Endothelial cell of umbilical vein (primary cell): ENCODE measurements around the gene EIF2B2. TPM values are rescaled to one million over a fixed set of nuclear protein-coding genes. Genes with fewer than 3 reads are reported as not detected.

ENCODE experiments used
- BruUV-seq: library from RNA; stranded (reverse); fragments of 400-500 nt; replicated peaks from 2 replicates; lab custom pipeline; 2021; lab: Mats Ljungman, UMichigan
- CTCF ChIA-PET: fragments of 300-600, 350-600 bp; sonication (Branson Sonifier 250); formaldehyde crosslinking; loops from one replicate; lab custom pipeline; 2021; ENCODE audit warnings: antibody characterized with exemption, inconsistent platforms; lab: Charles Lee
- POLR2A ChIA-PET: fragments of 300-600, 350-600 bp; sonication (Branson Sonifier 250); formaldehyde crosslinking; loops from one replicate; lab custom pipeline; 2021; ENCODE audit warnings: antibody characterized with exemption, inconsistent platforms; lab: Charles Lee
- DNase-seq: peaks from one replicate; pipeline ENCODE4 v3.0.0-alpha.2; 2011; ENCODE audit warnings: low read depth, low spot score
- FAIRE-seq: peaks from 2 replicates; lab custom pipeline; 2011; peaks lifted over from hg19 to GRCh38; lab: Jason Lieb, UNC
- H2AFZ ChIP-seq: 2 replicates; pipeline ENCODE4 v1.6.0; 2012; ENCODE audit warnings: low read depth, low read length, control low read depth, inconsistent platforms
- H3K27ac ChIP-seq: 2 replicates; pipeline ENCODE4 v1.5.1; 2011; ENCODE audit warnings: low read depth, mild to moderate bottlenecking, control low read depth, low read length, moderate library complexity; ENCODE audit not compliant: insufficient read depth
- H3K27me3 ChIP-seq, 2 experiments: 2 replicates each; pipeline versions ENCODE4 v1.6.0 to v1.6.1; 2011; ENCODE audit warnings: low read length in 2 of 2, mixed read lengths in 1 of 2; ENCODE audit not compliant: control insufficient read depth in 2 of 2, insufficient read depth in 2 of 2
- H3K36me3 ChIP-seq, 2 experiments: 2 replicates in 1 of 2; 3 replicates in 1 of 2; pipeline ENCODE4 v1.5.1; 2011; ENCODE audit warnings: low read length in 2 of 2, mild to moderate bottlenecking in 1 of 2, moderate library complexity in 1 of 2; ENCODE audit not compliant: control insufficient read depth in 2 of 2, insufficient read depth in 2 of 2; ENCODE audit errors: extremely low read depth in 1 of 2
- H3K4me1 ChIP-seq: 3 replicates; pipeline ENCODE4 v1.5.1; 2011; ENCODE audit warnings: mild to moderate bottlenecking, low read length; ENCODE audit not compliant: control insufficient read depth, insufficient read depth; ENCODE audit errors: extremely low read depth
- H3K4me2 ChIP-seq: 2 replicates; pipeline ENCODE4 v1.6.1; 2011; ENCODE audit warnings: low read length, control low read depth, mixed read lengths; ENCODE audit not compliant: insufficient read depth
- H3K4me3 ChIP-seq, 3 experiments: fragments of 200-600 bp in 1 of 3; sonication (generic), shearing (Covaris generic) in 1 of 3; replicated peaks in 1 of 3; 2 replicates each; pipeline ENCODE4 v1.5.1; 2011 to 2016; ENCODE audit warnings: control low read depth in 3 of 3, low read length in 3 of 3, mild to moderate bottlenecking in 2 of 3, inconsistent platforms in 1 of 3, low read depth in 1 of 3, moderate library complexity in 1 of 3; ENCODE audit not compliant: insufficient read depth in 1 of 3
- H3K79me2 ChIP-seq: 2 replicates; pipeline ENCODE4 v1.6.0; 2012; ENCODE audit warnings: low read length, inconsistent platforms; ENCODE audit not compliant: control insufficient read depth, insufficient read depth
- H3K9ac ChIP-seq: replicated peaks from 2 replicates; pipeline ENCODE3; 2011; ENCODE audit warnings: low read length, control low read depth; ENCODE audit not compliant: insufficient read depth; ENCODE audit errors: extremely low read depth
- H3K9me1 ChIP-seq: replicated peaks from 3 replicates; pipeline ENCODE4 v1.6.0; 2011; ENCODE audit warnings: mild to moderate bottlenecking, low read length; ENCODE audit not compliant: control insufficient read depth, insufficient read depth; ENCODE audit errors: extremely low read depth
- H3K9me3 ChIP-seq: replicated peaks from 2 replicates; pipeline ENCODE4 v1.5.1; 2012; ENCODE audit warnings: low read length, inconsistent platforms; ENCODE audit not compliant: control insufficient read depth, insufficient read depth
- H4K20me1 ChIP-seq: replicated peaks from 2 replicates; pipeline ENCODE3; 2011; ENCODE audit warnings: mild to moderate bottlenecking, low read length; ENCODE audit not compliant: control insufficient read depth, insufficient read depth; ENCODE audit errors: extremely low read depth
- CTCF ChIP-seq, 2 donors: IDR thresholded peaks; 1 replicate in 1 of 2; 2 replicates in 1 of 2; pipeline ENCODE4 v1.5.1; 2011; ENCODE audit warnings: low read length in 2 of 2, mild to moderate bottlenecking in 2 of 2, moderate library complexity in 2 of 2, control low read depth in 1 of 2, inconsistent platforms in 1 of 2, low read depth in 1 of 2; ENCODE audit not compliant: insufficient read depth in 1 of 2; ENCODE audit errors: extremely low read depth in 1 of 2
- EZH2 ChIP-seq: IDR thresholded peaks from 2 replicates; pipeline ENCODE4 v1.6.1; 2012; ENCODE audit warnings: borderline replicate concordance, low read depth, mild to moderate bottlenecking, moderate library complexity, low read length, inconsistent platforms; ENCODE audit not compliant: severe bottlenecking
- FOS ChIP-seq: IDR thresholded peaks from 2 replicates; pipeline ENCODE4 v1.6.1; 2011; ENCODE audit warnings: mild to moderate bottlenecking, low read length, moderate library complexity, borderline replicate concordance; ENCODE audit not compliant: insufficient read depth
- GATA2 ChIP-seq: IDR thresholded peaks from 2 replicates; pipeline ENCODE4 v1.7.0; 2011; ENCODE audit warnings: low read depth, mild to moderate bottlenecking, moderate library complexity, mixed read lengths, low read length; ENCODE audit not compliant: insufficient read length, insufficient read depth
- JUN ChIP-seq: IDR thresholded peaks from 2 replicates; pipeline ENCODE4 v1.6.1; 2011; ENCODE audit warnings: borderline replicate concordance, low read depth; ENCODE audit not compliant: insufficient read length, insufficient read depth
- MAX ChIP-seq: IDR thresholded peaks from 2 replicates; pipeline ENCODE4 v1.6.1; 2011; ENCODE audit not compliant: insufficient read depth, insufficient read length
- MYC ChIP-seq: IDR thresholded peaks from one replicate; pipeline ENCODE4 v1.6.1; 2011; ENCODE audit warnings: mild to moderate bottlenecking, low read depth, low read length
- POLR2A ChIP-seq: IDR thresholded peaks from 2 replicates; pipeline ENCODE4 v1.6.1; 2012; ENCODE audit warnings: low read depth, mild to moderate bottlenecking, control low read depth, low read length
- POLR2AphosphoS5 ChIP-seq: IDR thresholded peaks from 2 replicates; pipeline ENCODE4 v1.6.1; 2012; ENCODE audit warnings: low read depth, mild to moderate bottlenecking, control low read depth, low read length, moderate library complexity; ENCODE audit not compliant: insufficient read depth
- dilution Hi-C: fragments of 300-500 bp; cut with MboI; formaldehyde crosslinking; loops from one replicate; pipeline ENCODE4 v1.15.0; 2019; ENCODE audit warnings: low sequenced_read_pairs; ENCODE audit not compliant: extremely low pct_ligation_motif_present
- intact Hi-C: fragments of 100-400 bp; cut with micrococcal nuclease; formaldehyde crosslinking; loops from one replicate; pipeline ENCODE4 v1.10.0; 2022
- polyA plus RNA-seq, 4 experiments: library from polyadenylated mRNA; depleted of rRNA in 3 of 4; stranded (reverse) in 3 of 4; unstranded in 1 of 4; fragments of >200 nt; gene quantifications; 2 replicates each; pipeline versions ENCODE4 v1.2.1 to v1.2.3, GENCODE V29; 2011 to 2012; ENCODE audit warnings: missing spikeins in 1 of 4
- total RNA-seq: library from RNA; stranded (reverse); gene quantifications from 2 replicates; pipeline ENCODE4 v1.2.3, GENCODE V29; 2021

Gene EIF2B2
- total and polyA plus RNA-seq, 2 donors (not counting 3 experiments of a cell fraction or from before 2014, with no cell fraction given): 97.0 to 143 TPM

DNA sequence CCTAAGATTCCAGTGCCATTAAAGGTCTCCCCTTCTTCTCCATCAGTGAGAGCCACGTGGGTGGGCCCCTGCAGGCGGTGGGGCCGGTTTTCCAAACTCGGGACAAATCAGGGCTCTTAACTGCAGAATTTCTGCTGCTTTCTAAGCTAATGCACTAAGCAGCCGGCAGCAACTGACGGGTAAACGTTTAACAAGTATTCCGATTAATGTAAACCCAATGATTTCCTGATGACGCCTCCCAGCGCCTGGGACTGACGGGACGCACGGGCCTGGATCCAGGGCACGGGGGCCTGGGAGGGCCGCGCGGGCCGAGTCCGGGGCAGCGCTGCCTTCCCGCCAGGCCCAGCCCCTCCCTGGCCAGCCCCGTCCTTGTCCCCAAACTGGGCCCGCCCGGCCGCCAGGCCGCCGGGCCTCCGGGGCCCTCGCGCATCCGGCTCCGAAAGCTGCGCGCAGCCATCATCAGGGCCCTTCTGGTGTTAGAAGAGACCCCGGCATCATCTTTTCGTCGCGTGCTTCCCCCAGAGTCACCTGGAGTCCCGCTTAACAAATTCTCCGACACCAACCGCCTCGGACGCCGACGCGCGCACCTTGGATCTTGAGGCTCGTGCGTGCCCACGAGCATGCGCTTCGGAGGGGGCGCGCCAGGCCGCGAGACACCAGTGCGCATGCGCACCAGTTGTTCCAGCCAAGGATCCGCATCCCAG, 48.3 kb downstream of the EIF2B2 start, which contains the start of gene MLH3:
Gene MLH3 (minus strand): TSS at position 616 of the 704 bp plus-strand sequence. CDS start 1,812 bp downstream, outside the sequence.
- peak within 1 kb of the TSS; percentile 50 for H3K27ac ChIP-seq
- peak within 1 kb of the TSS; percentile 19 for H3K4me2 ChIP-seq
- no peaks in the 10 kb centered on the region for H3K9me3 ChIP-seq
- FAIRE-seq (peak; percentile 64), DNase-seq (peak; percentile 85)
- ChIA-PET CTCF (interaction anchor here (0.7 to 1.5 kb wide), 4 partner anchors 11 to 28 kb away, joined by 3 read pairs; no protein-coding TSS in a partner anchor), POLR2A (no interaction called here)
- H4K20me1 ChIP-seq: no peaks in the 10 kb centered on the region
- dilution Hi-C loops: no loop called here
- H3K36me3 ChIP-seq: no peaks in the 10 kb centered on the region
- TSS peak; percentile 45 for BruUV-seq
- intact Hi-C loops: loop anchor here (1.0 kb wide), 1 partner anchor 8 kb away; no protein-coding TSS in a partner anchor
- H3K27me3 ChIP-seq: no peaks in the 10 kb centered on the region
- peak within 1 kb of the TSS; percentile 73 for H3K9ac ChIP-seq
- peak within 1 kb of the TSS; percentile 72 for H2AFZ ChIP-seq
- H3K79me2 ChIP-seq: peaks cover 5% of the 10 kb centered on the region
- no peaks in the 10 kb centered on the region for H3K9me1 ChIP-seq
- TF ChIP-seq MAX (peak; percentile 57), JUN (no peak), POLR2AphosphoS5 (peak; percentile 77), MYC (no peak), CTCF (IDR thresholded peaks at IDR 0.05; ENCODE audit: extremely low read depth in 1 of 2, insufficient read depth in 1 of 2, low read depth in 1 of 2, low read length in 2 of 2) (no peak), FOS (no peak), EZH2 (no peak), GATA2 (no peak), POLR2A (peak; percentile 68)
- H3K4me3 ChIP-seq: peak within 1 kb of the TSS; percentile 21 to 47 (median 38)
- peaks cover 11% of the 10 kb centered on the region for H3K4me1 ChIP-seq
